Tibial nerve (tissue), 4 donors: ENCODE measurements around the gene LIPJ.

Experiments
- CTCF ChIP-seq, 5 experiments: fragments of 200-600 bp in 3 of 5; fragments of 450-650 bp in 2 of 5; sonication (generic) in 3 of 5; IDR thresholded peaks; one replicate each; pipeline ENCODE4 v1.5.1; 2016 to 2019; ENCODE audit warnings: antibody characterized with exemption in 5 of 5, mild to moderate bottlenecking in 3 of 5, moderate library complexity in 2 of 5
- EP300 ChIP-seq, 2 donors: sonication (generic); formaldehyde crosslinking; IDR thresholded peaks; one replicate each; pipeline ENCODE4 v1.6.1; 2017; ENCODE audit warnings: antibody characterized with exemption in 2 of 2, mild to moderate bottlenecking in 1 of 2
- POLR2A ChIP-seq, 2 donors: fragments of 450-650 bp; IDR thresholded peaks; one replicate each; pipeline ENCODE4 v1.6.1; 2017; ENCODE audit warnings: antibody characterized with exemption in 2 of 2, mild to moderate bottlenecking in 2 of 2, moderate library complexity in 2 of 2

GRCh38 chr10:88608052-88608732 lies 21.6 kb downstream of the LIPJ start:
- no peak for TF ChIP-seq CTCF (IDR thresholded peaks at IDR 0.05)
- no peak for TF ChIP-seq POLR2A (IDR thresholded peaks at IDR 0.05)
- TF ChIP-seq EP300 (IDR thresholded peaks at IDR 0.05) = no peak
